NB4 (cell line): Measurements from ENCODE around the gene EXOC7.
"Not testable (repeated sequence)": the region's sequence is repeated elsewhere in the genome, so short reads cannot be mapped to it uniquely, and the experiment has no call there.

ENCODE experiments used
- DNase-seq: peaks from one replicate; pipeline ENCODE4 v3.0.0; 2010; ENCODE audit warnings: low read depth
- H3K4me3 ChIP-seq: one replicate; pipeline ENCODE4 v1.5.1; 2011; ENCODE audit warnings: mild to moderate bottlenecking, low read depth, low read length, moderate library complexity
- MYC ChIP-seq: IDR thresholded peaks from 2 replicates; pipeline ENCODE4 v1.6.1; 2011; ENCODE audit warnings: low read depth, low read length
- POLR2A ChIP-seq: IDR thresholded peaks from 2 replicates; pipeline ENCODE4 v1.6.1; 2011; ENCODE audit warnings: mild to moderate bottlenecking; ENCODE audit not compliant: insufficient read length; ENCODE audit errors: extremely low read depth
- TF ChIP-seq, protein P1 (sequence below): IDR thresholded peaks from 2 replicates; pipeline ENCODE4 v1.6.1; 2011; ENCODE audit warnings: low read depth, low read length
- TF ChIP-seq, protein P2 (sequence below): IDR thresholded peaks from one replicate; pipeline ENCODE4 v1.5.1; 2012; ENCODE audit warnings: low read depth, low read length

Gene EXOC7

DNA sequence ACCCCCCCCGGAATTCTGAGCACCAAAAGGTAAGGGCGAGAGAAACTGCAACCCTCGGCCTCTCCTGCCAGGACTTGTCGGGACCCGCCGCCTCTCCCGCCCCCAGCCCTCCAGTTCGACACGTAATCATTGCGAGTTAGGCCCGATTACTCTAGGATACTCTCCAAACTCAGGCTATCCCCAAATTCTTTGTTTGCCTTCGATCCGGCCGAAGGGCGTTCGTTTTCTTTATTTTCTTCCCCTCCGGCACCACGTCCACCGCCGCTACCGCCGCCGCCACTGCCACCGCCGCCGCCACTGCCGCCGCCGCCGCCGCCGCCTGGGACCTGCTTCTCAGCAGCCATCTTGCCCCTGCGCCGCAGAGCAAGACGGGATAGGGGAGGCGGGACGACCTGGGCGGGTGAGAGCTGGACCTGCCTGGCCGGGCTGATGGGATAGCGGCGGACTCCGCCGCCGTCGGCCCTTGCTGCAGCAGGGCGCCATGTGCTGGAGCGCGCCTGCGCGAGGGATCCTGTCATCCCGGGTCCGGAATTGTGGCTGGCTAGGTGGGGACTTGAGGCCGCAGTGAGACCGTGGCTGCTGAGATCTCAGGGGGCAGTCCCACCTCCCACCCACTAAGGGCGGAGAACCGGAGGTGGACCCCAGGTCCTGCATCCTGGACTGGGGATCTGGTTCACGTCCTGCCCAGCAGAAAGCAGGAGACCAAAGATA, 31.3 kb downstream of the EXOC7 start, which contains the start of gene SRP68:
SRP68 (minus strand) TSS at position 370 of the 711 bp plus-strand sequence; CDS start at position 344, 26 bp downstream.
- peak within 1 kb of the TSS; percentile 82 for H3K4me3 ChIP-seq
- peak; percentile 94 for DNase-seq
- peak; percentile 84 for TF ChIP-seq POLR2A
- peak; percentile 75 for TF ChIP-seq MYC
- TF ChIP-seq, protein P1, sequence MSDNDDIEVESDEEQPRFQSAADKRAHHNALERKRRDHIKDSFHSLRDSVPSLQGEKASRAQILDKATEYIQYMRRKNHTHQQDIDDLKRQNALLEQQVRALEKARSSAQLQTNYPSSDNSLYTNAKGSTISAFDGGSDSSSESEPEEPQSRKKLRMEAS: peak; percentile 85
- TF ChIP-seq, protein P2, sequence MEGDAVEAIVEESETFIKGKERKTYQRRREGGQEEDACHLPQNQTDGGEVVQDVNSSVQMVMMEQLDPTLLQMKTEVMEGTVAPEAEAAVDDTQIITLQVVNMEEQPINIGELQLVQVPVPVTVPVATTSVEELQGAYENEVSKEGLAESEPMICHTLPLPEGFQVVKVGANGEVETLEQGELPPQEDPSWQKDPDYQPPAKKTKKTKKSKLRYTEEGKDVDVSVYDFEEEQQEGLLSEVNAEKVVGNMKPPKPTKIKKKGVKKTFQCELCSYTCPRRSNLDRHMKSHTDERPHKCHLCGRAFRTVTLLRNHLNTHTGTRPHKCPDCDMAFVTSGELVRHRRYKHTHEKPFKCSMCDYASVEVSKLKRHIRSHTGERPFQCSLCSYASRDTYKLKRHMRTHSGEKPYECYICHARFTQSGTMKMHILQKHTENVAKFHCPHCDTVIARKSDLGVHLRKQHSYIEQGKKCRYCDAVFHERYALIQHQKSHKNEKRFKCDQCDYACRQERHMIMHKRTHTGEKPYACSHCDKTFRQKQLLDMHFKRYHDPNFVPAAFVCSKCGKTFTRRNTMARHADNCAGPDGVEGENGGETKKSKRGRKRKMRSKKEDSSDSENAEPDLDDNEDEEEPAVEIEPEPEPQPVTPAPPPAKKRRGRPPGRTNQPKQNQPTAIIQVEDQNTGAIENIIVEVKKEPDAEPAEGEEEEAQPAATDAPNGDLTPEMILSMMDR: no peak

DNA sequence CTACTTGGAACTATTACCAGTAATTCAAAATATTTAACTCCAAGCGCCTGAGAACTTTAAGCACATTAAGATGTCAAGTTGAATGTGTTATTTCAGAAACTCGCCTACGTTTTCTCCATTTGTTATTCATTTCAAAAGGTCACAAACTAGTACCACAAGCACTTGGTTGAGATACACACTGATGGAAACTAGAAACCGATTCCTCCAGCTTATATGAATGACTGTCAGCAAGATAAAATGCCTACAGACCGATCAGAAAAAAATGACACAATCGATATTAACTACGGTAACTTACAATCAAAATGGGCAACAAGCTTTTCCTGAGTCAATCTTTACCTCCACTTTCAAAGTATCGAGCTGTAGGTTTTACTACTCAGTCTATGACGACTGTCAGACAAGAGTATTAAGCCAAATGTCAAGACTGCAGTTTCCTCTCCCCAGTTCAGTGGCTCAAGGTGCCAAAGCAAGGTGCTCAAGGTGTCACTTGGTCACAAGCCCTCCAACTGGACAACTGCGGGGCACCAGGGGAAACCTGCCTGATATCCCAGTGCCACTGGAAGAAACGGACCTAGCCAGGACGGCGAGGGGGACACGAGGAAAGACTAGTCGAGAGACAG, 31.9 kb downstream of the EXOC7 start:
- no peak for TF ChIP-seq MYC
- TF ChIP-seq, protein P2: no peak
- no peak for TF ChIP-seq POLR2A
- TF ChIP-seq, protein P1: no peak
- no peak for DNase-seq

DNA sequence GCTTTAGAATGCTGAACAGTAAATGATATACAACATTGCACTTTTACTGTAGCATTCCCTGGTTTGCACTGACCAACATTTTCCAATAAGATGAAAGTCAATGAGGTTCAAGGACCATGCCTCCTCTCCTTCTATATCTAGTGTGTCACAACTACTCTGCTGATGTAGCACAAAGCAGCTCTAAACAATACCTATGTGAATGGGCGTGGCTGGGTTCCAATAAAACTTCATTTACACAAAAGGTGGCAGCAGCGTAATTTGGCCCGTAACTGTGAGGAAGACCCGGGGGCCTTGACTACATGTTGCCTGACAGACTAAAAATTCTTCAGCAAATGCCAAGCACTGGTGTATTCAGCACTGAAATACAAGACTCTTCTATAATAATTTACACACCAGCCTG, 37.8 kb downstream of the EXOC7 start:
- no peak for DNase-seq
- H3K4me3 ChIP-seq: no peak overlapping the region
- TF ChIP-seq, protein P1: no peak
- no peak for TF ChIP-seq MYC
- TF ChIP-seq, protein P2: no peak
- no peak for TF ChIP-seq POLR2A

More for the DNA sequence above, 31.9 kb downstream of the EXOC7 start:
- peak overlapping the region; percentile 82 for H3K4me3 ChIP-seq

DNA sequence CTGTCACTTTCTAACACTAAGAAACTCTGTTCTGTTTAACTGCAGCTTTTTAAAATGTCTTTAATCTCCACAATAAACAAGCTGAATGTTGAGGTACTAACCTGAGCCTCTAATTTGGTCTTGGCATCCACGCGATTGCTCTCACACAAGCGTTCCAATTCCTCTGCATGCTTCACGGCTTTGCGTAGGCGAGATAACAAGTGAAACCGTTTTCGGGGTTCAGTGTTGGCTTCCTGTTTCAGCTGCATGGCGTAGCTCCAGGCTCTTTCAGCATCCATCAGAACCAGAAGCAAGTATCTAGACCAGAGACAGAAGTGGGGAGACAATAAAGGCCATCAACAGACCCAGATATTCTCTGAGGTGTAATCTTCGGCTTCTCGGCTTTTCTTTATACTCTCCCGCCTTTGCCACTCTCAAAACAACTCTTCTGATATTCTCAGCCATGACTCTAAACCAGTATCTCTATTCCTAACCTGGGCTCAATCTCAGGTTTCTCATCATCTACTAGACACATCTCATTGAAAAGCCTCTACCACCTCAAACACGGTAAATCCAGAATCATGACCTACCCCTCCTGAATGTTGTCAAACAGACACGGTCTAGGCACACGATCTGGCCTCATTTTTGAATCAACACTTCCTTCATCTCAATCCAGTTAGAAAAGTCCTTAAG, 39.6 kb downstream of the EXOC7 start:
- DNase-seq: no peak
- TF ChIP-seq MYC (no peak), POLR2A (no peak)
- TF ChIP-seq, protein P2: no peak
- TF ChIP-seq, protein P1: no peak
- no peak overlapping the region for H3K4me3 ChIP-seq

DNA sequence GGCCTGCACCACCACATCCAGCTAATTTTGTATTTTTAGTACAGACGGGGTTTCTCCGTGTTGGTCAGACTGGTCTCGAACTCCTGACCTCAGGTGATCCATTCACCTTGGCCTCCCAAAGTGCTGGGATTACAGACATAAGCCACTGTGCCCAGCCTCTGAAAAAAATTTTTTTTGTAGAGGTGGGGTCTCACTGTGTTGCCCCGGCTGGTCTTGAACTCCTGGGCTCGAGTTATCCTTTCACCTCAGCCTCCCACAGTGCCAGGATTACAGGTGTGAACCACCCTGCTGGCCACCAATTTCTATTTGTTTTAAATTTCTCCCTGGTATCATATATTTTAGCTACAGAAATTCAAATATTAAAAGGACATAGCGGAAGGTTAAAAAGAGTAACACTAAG, 45.3 kb downstream of the EXOC7 start:
- H3K4me3 ChIP-seq, DNase-seq: not testable (repeated sequence)

DNA sequence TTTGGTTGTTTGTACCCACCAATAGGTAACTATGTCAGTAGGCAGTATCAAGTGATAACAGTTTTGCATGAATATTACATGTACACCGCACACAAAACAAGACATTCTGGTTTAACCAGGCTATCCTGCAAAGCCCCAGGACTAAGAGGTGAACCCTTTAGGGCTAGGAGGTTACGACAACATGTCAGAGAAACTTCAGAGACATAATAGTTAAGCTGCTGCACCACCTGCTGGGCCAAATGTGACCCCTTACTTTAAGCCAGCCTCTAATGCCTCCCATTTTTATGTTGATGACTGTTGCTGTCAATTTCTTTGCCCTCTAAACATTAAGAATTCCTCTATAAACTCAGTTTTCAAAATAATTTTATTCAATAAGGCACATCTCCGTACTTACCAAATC, 46.7 kb downstream of the EXOC7 start:
- H3K4me3 ChIP-seq: no peak overlapping the region
- TF ChIP-seq, protein P1: no peak
- TF ChIP-seq, protein P2: no peak
- peak; percentile 18 for DNase-seq
